Measurements from ENCODE around the gene LMAN2.

The LMAN2 gene

GRCh38 chr5:177388521-177389052, 37.1 kb upstream of the LMAN2 start:
- H3K9ac ChIP-seq (ENCODE audit: low read depth, low read length, poor library complexity) = no peak overlapping the region
- no peak overlapping the region for H3K4ac ChIP-seq (ENCODE audit: low read length)
- H3K9me3 ChIP-seq (replicated peaks in 1 of 2; ENCODE audit: control insufficient read depth in 2 of 2, insufficient read depth in 1 of 2, low read depth in 1 of 2, low read length in 2 of 2) = no peaks in the 10 kb centered on the region
- no peaks in the 10 kb centered on the region for H3K79me1 ChIP-seq (ENCODE audit: low read depth, low read length)
- H3K14ac ChIP-seq (ENCODE audit: low read length) = no peak overlapping the region
- no peak for DNase-seq (ENCODE audit: low spot score)
- H2AFZ ChIP-seq (ENCODE audit: low read length) = peak overlapping the region; percentile 89
- no peak overlapping the region for H3K27ac ChIP-seq (replicated peaks; ENCODE audit: low read length)
- no peak overlapping the region for H4K91ac ChIP-seq (ENCODE audit: low read depth, low read length, poor library complexity)
- H3K4me2 ChIP-seq (ENCODE audit: insufficient read depth, low read length, poor library complexity, severe bottlenecking) = no peak overlapping the region
- H2BK12ac ChIP-seq (ENCODE audit: low read length) = no peak overlapping the region
- H3K18ac ChIP-seq (ENCODE audit: low read length) = no peak overlapping the region
- WGBS, 2 donors (ENCODE audit: extremely low coverage in 2 of 2, insufficient read length in 2 of 2, insufficient replicate concordance in 1 of 2) = no CpG with 5 or more reads among the region's 10 CpGs
- H2BK5ac ChIP-seq (ENCODE audit: low read length) = no peak overlapping the region
- H3K27me3 ChIP-seq (ENCODE audit: control insufficient read depth in 3 of 3, insufficient read depth in 3 of 3, low read depth in 1 of 3, low read length in 3 of 3) = peaks cover 0 to 59% (median 0%) of the 10 kb centered on the region in 3 experiments
- H2AK5ac ChIP-seq (ENCODE audit: low read depth, low read length) = no peak overlapping the region
- H3K23ac ChIP-seq (ENCODE audit: low read depth, low read length, poor library complexity) = no peak overlapping the region
- H2BK120ac ChIP-seq (ENCODE audit: low read depth, low read length) = no peak overlapping the region
- no peak overlapping the region for H2BK15ac ChIP-seq (ENCODE audit: low read length)
- H4K8ac ChIP-seq (ENCODE audit: low read depth, low read length) = no peak overlapping the region
- no peaks in the 10 kb centered on the region for H3K36me3 ChIP-seq (replicated peaks in 1 of 2; ENCODE audit: control insufficient read depth in 2 of 2, insufficient read depth in 2 of 2, low read length in 2 of 2)
- H3K4me1 ChIP-seq (ENCODE audit: control insufficient read depth in 2 of 2, insufficient read depth in 1 of 2, low read depth in 1 of 2, low read length in 2 of 2) = peaks cover 2 to 14% of the 10 kb centered on the region in 2 donors
- H3K4me3 ChIP-seq (ENCODE audit: low read length in 2 of 2) = no peak overlapping the region

- H3K18ac ChIP-seq (ENCODE audit: low read length) = no peak overlapping the region
- H3K79me1 ChIP-seq (ENCODE audit: low read depth, low read length) = no peaks in the 10 kb centered on the region
- no peak overlapping the region for H4K8ac ChIP-seq (ENCODE audit: low read depth, low read length)
- peak overlapping the region; percentile 24 for H2BK15ac ChIP-seq (ENCODE audit: low read length)
- no peak overlapping the region for H3K27ac ChIP-seq (replicated peaks; ENCODE audit: low read length)
- no peak for DNase-seq (ENCODE audit: low spot score)
- peak overlapping the region; percentile 65 for H3K9ac ChIP-seq (ENCODE audit: low read depth, low read length, poor library complexity)
- no peak overlapping the region for H3K14ac ChIP-seq (ENCODE audit: low read length)
- H2BK5ac ChIP-seq (ENCODE audit: low read length) = no peak overlapping the region
- H2BK120ac ChIP-seq (ENCODE audit: low read depth, low read length) = no peak overlapping the region
- no peaks in the 10 kb centered on the region for H3K9me3 ChIP-seq (replicated peaks in 1 of 2; ENCODE audit: control insufficient read depth in 2 of 2, insufficient read depth in 1 of 2, low read depth in 1 of 2, low read length in 2 of 2)
- peak overlapping the region; percentile 53 for H2AK5ac ChIP-seq (ENCODE audit: low read depth, low read length)
- no peak overlapping the region for H2BK12ac ChIP-seq (ENCODE audit: low read length)
- no peak overlapping the region for H3K4me3 ChIP-seq (ENCODE audit: low read length in 2 of 2)
- H3K27me3 ChIP-seq (ENCODE audit: control insufficient read depth in 3 of 3, insufficient read depth in 3 of 3, low read depth in 1 of 3, low read length in 3 of 3) = peaks cover 0 to 63% (median 2%) of the 10 kb centered on the region in 3 experiments
- no CpG with 5 or more reads among the region's 14 CpGs for WGBS, 2 donors (ENCODE audit: extremely low coverage in 2 of 2, insufficient read length in 2 of 2, insufficient replicate concordance in 1 of 2)
- H3K36me3 ChIP-seq (replicated peaks in 1 of 2; ENCODE audit: control insufficient read depth in 2 of 2, insufficient read depth in 2 of 2, low read length in 2 of 2) = no peaks in the 10 kb centered on the region
- no peak overlapping the region for H3K4ac ChIP-seq (ENCODE audit: low read length)
- no peak overlapping the region for H2AFZ ChIP-seq (ENCODE audit: low read length)
- H3K23ac ChIP-seq (ENCODE audit: low read depth, low read length, poor library complexity) = peak overlapping the region; percentile 44
- no peak overlapping the region for H3K4me2 ChIP-seq (ENCODE audit: insufficient read depth, low read length, poor library complexity, severe bottlenecking)
- H3K4me1 ChIP-seq (ENCODE audit: control insufficient read depth in 2 of 2, insufficient read depth in 1 of 2, low read depth in 1 of 2, low read length in 2 of 2) = peaks cover 2 to 14% of the 10 kb centered on the region in 2 donors
- H4K91ac ChIP-seq (ENCODE audit: low read depth, low read length, poor library complexity) = no peak overlapping the region
Measured at GRCh38 chr5:177387405-177387804, 35.9 kb upstream of the LMAN2 start.

GRCh38 chr5:177386542-177386941, 35.1 kb upstream of the LMAN2 start:
- H2BK12ac ChIP-seq (ENCODE audit: low read length) = no peak overlapping the region
- H2AFZ ChIP-seq (ENCODE audit: low read length) = no peak overlapping the region
- H4K91ac ChIP-seq (ENCODE audit: low read depth, low read length, poor library complexity) = no peak overlapping the region
- H3K4me1 ChIP-seq (ENCODE audit: control insufficient read depth in 2 of 2, insufficient read depth in 1 of 2, low read depth in 1 of 2, low read length in 2 of 2) = peaks cover 2 to 14% of the 10 kb centered on the region in 2 donors
- H2BK5ac ChIP-seq (ENCODE audit: low read length) = no peak overlapping the region
- DNase-seq (ENCODE audit: low spot score) = no peak
- H2BK120ac ChIP-seq (ENCODE audit: low read depth, low read length) = peak overlapping the region; percentile 2
- no peaks in the 10 kb centered on the region for H3K36me3 ChIP-seq (replicated peaks in 1 of 2; ENCODE audit: control insufficient read depth in 2 of 2, insufficient read depth in 2 of 2, low read length in 2 of 2)
- H2AK5ac ChIP-seq (ENCODE audit: low read depth, low read length) = peak overlapping the region; percentile 47
- no peaks in the 10 kb centered on the region for H3K79me1 ChIP-seq (ENCODE audit: low read depth, low read length)
- H3K27ac ChIP-seq (replicated peaks; ENCODE audit: low read length) = no peak overlapping the region
- no CpG with 5 or more reads among the region's 8 CpGs for WGBS, 2 donors (ENCODE audit: extremely low coverage in 2 of 2, insufficient read length in 2 of 2, insufficient replicate concordance in 1 of 2)
- peak overlapping the region; percentile 62 for H3K23ac ChIP-seq (ENCODE audit: low read depth, low read length, poor library complexity)
- H3K4me2 ChIP-seq (ENCODE audit: insufficient read depth, low read length, poor library complexity, severe bottlenecking) = no peak overlapping the region
- no peak overlapping the region for H3K4me3 ChIP-seq (ENCODE audit: low read length in 2 of 2)
- peak overlapping the region; percentile 88 for H2BK15ac ChIP-seq (ENCODE audit: low read length)
- H3K9me3 ChIP-seq (replicated peaks in 1 of 2; ENCODE audit: control insufficient read depth in 2 of 2, insufficient read depth in 1 of 2, low read depth in 1 of 2, low read length in 2 of 2) = no peaks in the 10 kb centered on the region
- H3K18ac ChIP-seq (ENCODE audit: low read length) = peak overlapping the region; percentile 77
- peaks cover 0 to 65% (median 2%) of the 10 kb centered on the region in 3 experiments for H3K27me3 ChIP-seq (ENCODE audit: control insufficient read depth in 3 of 3, insufficient read depth in 3 of 3, low read depth in 1 of 3, low read length in 3 of 3)
- peak overlapping the region; percentile 42 for H3K4ac ChIP-seq (ENCODE audit: low read length)
- H3K9ac ChIP-seq (ENCODE audit: low read depth, low read length, poor library complexity) = no peak overlapping the region
- no peak overlapping the region for H3K14ac ChIP-seq (ENCODE audit: low read length)
- no peak overlapping the region for H4K8ac ChIP-seq (ENCODE audit: low read depth, low read length)

- Histone ChIP-seq H2BK120ac (ENCODE audit: low read depth, low read length) (peak overlapping the region; percentile 2), H3K23ac (ENCODE audit: low read depth, low read length, poor library complexity) (no peak overlapping the region), H2AFZ (ENCODE audit: low read length) (no peak overlapping the region), H2BK12ac (ENCODE audit: low read length) (peak overlapping the region; percentile 49), H3K79me1 (ENCODE audit: low read depth, low read length) (no peaks in the 10 kb centered on the region), H3K4ac (ENCODE audit: low read length) (no peak overlapping the region), H2AK5ac (ENCODE audit: low read depth, low read length) (peak overlapping the region; percentile 61), H2BK15ac (ENCODE audit: low read length) (peak overlapping the region; percentile 88), H3K4me2 (ENCODE audit: insufficient read depth, low read length, poor library complexity, severe bottlenecking) (no peak overlapping the region), H3K27me3 (ENCODE audit: control insufficient read depth in 3 of 3, insufficient read depth in 3 of 3, low read depth in 1 of 3, low read length in 3 of 3) (peaks cover 0 to 65% (median 2%) of the 10 kb centered on the region in 3 experiments), H3K36me3 (replicated peaks in 1 of 2; ENCODE audit: control insufficient read depth in 2 of 2, insufficient read depth in 2 of 2, low read length in 2 of 2) (no peaks in the 10 kb centered on the region), H3K9me3 (replicated peaks in 1 of 2; ENCODE audit: control insufficient read depth in 2 of 2, insufficient read depth in 1 of 2, low read depth in 1 of 2, low read length in 2 of 2) (no peaks in the 10 kb centered on the region), H3K18ac (ENCODE audit: low read length) (peak overlapping the region; percentile 13), H3K14ac (ENCODE audit: low read length) (no peak overlapping the region), H2BK5ac (ENCODE audit: low read length) (no peak overlapping the region), H4K8ac (ENCODE audit: low read depth, low read length) (no peak overlapping the region), H3K27ac (replicated peaks; ENCODE audit: low read length) (no peak overlapping the region), H3K4me1 (ENCODE audit: control insufficient read depth in 2 of 2, insufficient read depth in 1 of 2, low read depth in 1 of 2, low read length in 2 of 2) (peaks cover 3 to 13% of the 10 kb centered on the region in 2 donors), H4K91ac (ENCODE audit: low read depth, low read length, poor library complexity) (no peak overlapping the region), H3K9ac (ENCODE audit: low read depth, low read length, poor library complexity) (no peak overlapping the region), H3K4me3 (ENCODE audit: low read length in 2 of 2) (no peak overlapping the region)
- WGBS, 2 donors (ENCODE audit: extremely low coverage in 2 of 2, insufficient read length in 2 of 2, insufficient replicate concordance in 1 of 2) = no CpG with 5 or more reads among the region's 11 CpGs
- DNase-seq (ENCODE audit: low spot score) = no peak
Measured at GRCh38 chr5:177385720-177386119, 34.3 kb upstream of the LMAN2 start.

All from neuronal stem cell (in vitro differentiated cells).